COR-L47 (cell line): ENCODE results near the gene CNGB1.
A peak's percentile ranks its signal among the peaks of the same experiment; 100 is the strongest.
"Not testable (repeated sequence)": the region's sequence is repeated elsewhere in the genome, so short reads cannot be mapped to it uniquely, and the experiment has no call there.

Experiments used
- DNase-seq: peaks from one replicate; lab custom pipeline; 2025; lab: John Stamatoyannopoulos, UW

Gene CNGB1

DNA sequence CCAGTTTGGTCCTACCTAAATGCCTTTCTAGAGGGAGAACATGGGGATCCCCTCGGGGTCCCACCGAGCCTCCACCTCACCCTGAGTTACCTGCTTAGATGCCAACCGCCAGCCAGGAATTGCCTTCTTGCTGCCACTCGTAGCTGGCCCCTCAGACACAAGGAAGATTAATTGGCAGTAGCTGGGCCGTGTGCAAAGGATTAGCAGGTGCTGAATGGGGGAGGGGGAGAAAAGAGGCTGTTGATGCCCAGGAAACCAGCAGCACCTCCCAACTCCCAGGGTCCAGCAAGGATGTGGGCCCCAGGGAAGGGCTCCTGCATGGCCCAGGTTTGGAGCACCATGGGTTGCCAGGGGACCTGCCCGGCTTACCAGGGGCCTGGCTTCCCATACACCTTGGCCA lies at the start of gene CNGB1:
Gene CNGB1 (minus strand): TSS at position 159 of the 400 bp plus-strand sequence. CDS start 3,842 bp downstream, outside the sequence.
- no peak for DNase-seq

DNA sequence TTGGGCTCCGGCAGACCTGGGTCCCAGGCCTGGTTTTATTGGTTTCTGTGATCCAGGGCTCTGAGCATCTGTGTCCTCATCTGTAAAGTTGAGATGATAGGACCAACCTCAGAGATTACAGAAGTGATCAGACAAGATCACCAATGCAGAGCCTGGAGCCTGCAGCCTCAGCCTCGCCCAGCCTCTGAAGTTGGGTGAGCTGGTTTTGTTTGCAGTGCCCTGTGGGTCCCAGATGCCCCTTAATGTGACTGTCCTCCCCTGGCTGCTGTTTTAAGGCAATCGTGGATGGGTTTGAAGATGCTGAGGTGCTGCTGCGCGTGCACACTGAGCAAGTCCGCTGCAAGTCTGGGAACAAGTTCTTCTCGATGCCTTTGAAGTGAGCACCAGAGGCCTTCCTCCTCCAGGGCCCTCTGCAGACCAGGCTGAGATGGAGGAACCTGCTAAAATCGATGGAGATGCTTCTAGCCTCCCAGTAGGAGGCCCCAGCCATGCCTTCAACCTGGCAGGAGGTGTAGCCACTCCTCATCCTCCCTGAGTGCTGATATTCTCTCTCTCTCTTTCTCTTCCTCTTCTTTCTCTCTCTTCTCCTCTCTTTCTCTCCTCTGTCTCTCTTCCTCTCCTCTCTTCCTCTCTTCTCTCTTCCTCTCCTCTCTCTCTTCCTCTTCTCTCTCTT lies 49.1 kb upstream of the CNGB1 start:
- DNase-seq: no peak

DNA sequence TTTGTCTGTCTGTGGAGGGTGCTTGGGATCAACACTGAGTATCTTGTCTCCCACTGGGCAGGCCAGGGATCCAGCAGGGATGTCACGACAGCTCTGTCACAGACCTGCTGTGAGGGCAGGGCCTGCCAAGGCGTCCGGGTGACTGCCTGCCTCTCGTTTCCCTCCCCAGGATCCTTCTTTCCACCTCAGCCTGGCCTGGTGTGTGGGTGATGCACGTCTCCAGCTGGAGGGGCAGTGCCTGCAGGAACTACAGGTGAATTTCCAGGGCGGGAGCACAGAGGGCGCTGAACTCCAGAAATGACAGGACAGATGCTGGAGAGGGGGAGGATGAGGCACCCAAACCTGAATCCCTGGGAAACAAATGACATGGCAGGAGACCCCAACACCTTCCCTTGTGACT lies 47.9 kb upstream of the CNGB1 start:
- no peak for DNase-seq

DNA sequence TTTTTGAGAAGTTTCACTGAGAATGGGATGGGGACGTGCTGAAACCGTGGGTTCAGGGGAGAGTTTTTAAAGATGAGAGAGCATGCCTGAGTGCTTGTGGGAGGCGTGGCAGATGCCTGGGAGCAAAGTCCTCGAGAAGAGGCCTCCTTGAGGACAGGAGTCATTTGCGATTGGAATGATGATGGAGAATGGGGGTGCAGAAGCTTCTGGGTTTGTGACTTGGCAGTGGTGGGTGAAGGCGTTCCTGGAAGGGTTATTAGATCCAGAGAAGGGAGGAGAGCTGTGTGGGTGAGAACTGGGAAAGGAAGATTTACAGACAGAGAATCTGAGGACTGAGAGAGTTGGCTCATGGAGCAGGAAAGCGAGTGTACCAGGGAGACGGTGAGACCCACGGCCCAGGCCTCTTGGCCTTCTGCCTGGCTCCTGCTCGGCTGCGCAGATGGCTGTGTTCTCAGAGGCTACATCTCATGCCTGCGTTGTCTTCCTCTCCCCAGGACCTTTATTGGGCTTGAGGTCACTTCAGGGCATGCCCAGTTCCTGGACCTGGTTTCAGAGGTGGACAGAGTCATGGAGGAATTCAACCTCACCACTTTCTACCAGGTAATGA lies 46.0 kb upstream of the CNGB1 start:
- no peak for DNase-seq

DNA sequence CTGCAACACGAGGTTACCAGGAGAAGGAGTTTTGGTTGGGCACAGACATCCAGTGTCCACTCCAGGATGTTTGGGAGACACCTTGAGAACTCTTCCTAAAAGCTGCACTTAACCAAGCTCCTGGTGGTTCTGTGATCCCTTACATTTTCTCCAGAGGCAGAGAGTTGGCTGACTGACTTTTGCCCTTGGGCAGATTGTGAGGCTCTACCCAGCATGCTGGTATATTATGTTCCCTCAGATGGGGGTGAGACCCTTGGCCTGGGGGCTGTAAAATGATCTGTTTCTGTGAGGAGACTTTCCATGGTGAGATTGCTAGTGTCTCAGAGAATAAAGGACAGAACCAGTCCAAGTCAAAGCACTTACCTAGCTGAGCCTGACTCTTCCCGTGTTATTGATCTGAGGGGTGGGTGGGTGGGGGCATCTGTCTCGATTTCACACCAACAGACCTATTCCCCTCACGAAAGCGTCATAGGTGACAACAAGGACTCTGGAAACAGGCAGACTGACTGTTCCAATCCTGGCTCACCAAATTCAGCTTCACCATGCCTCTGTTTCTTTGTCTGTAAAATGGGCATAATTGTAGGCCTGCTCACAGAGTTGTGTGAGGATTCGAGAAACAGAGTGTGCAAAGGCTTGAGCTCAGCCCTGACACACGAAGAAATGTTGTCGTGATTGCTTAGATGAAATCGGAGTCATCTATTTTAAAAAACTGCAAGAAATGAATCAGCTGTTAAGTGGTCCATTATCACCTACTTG lies 42.5 kb upstream of the CNGB1 start:
- DNase-seq: no peak

DNA sequence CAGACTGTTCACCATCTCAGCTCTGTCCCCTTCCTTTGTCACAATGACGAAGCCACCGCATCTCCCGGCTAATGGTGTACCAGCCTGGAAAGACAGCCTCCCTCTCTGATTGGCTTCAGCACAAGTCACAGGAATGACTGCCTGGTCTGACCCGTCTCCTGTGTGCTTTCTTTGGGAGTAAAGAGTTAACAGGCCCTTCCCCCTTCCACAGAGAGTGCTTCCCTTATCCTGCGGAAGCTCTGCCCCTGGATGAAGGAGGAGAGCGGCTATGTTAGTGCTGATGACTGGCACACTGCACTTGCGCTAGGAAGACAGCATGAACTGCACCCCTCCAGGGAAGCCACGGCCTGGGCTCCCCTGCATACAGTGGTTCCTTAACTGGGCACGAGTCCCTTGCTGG lies 41.6 kb upstream of the CNGB1 start:
- DNase-seq: no peak

DNA sequence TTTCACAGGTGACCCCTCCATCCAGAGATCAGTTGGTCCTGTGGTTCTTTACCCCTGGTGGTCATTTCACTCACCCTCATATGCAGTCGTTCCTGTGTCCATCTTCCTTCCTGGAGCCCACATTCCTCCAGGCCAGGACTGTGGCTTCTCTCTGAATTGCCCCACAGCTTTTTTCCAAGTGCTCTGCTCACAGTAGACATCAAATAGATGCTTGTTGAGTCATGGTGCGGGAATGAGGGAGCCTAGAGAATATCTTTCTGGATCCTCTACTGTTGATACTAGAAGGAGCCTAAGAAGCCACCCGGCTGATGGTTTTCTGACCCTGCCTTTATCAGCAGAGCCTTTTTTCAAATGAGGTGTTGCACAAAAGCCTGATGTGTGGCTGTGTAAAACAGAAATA lies 40.7 kb upstream of the CNGB1 start:
- DNase-seq: no peak

DNA sequence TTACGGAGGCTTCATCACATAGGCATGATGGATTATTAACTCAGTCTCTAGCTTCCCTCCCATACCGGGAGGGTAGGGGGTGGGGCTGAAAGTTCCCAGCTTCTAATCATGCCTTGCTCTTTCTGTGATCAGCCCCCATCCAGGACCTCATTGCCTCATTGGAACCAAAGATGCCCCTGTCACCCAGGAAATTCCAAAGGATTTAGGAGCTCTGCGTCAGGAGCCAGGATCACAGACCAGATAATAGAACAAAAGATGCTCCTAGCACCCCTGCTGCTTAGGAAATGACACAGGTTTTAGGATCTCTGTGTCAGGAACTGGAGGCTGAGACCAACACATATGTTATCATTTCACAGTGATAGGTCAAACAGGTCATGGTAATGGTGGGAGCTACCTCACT lies 40.0 kb upstream of the CNGB1 start:
- no peak for DNase-seq

DNA sequence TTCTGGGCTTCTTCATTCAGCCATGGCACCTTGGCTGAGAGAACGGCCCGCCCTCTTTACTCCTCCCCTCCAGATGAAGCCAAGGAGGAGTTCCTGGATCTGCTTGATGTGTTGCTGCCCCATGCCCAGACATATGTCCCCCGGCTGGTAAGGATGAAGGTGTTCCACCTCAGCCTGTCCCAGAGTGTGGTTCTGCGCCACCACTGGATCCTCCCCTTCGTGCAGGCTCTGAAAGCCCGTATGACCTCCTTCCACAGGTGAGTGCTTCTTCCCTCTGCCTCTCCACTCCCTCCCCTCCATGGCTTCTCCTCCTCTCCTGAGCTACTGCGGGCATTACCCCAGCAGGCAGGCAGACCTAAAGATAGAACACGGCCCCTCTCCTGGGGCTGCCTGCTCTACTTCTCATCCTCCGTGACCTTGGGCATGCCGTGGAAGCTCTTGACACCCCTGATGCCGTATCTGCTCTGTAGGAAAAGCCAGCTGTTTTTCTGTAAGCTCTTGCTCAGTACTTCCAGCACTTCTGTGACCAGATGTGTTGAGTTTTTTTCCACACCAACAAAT lies 39.0 kb upstream of the CNGB1 start:
- DNase-seq: no peak

DNA sequence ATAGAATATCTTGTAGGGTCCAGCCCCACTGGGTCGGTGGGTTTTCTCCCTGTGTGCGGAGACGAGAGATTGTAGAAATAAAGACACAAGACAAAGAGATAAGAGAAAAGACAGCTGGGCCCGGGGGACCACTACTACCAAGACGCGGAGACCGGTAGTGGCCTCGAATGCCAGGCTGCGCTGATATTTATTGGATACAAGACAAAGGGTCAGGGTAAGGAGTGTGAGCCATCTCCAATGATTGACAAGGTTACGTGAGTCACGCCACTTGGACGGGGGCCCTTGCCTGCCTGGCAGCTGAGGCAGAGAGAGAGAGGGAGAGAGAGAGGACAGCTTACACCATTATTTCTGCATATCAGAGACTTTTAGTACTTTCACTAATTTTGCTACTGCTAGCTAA lies 33.8 kb upstream of the CNGB1 start:
- DNase-seq: not testable (repeated sequence)

DNA sequence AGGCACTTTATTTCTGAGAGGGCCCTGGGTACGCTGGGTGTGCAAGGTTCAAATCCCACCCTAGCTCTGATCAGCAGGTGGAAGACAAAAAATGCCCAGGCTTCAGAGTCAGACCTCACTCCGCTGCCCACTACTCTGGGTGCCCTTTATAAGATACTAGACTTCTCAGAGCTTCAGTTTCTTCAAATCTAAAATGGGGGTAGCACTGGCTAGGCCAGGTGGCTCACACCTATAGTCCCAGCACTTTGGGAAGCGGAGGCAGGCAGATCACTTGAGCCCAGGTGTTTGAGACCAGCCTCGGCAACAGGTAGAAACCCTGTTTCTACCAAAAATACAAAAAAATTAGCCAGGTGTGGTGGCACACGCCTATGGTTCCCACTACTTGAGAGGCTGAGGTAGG lies 32.0 kb upstream of the CNGB1 start:
- DNase-seq: no peak

DNA sequence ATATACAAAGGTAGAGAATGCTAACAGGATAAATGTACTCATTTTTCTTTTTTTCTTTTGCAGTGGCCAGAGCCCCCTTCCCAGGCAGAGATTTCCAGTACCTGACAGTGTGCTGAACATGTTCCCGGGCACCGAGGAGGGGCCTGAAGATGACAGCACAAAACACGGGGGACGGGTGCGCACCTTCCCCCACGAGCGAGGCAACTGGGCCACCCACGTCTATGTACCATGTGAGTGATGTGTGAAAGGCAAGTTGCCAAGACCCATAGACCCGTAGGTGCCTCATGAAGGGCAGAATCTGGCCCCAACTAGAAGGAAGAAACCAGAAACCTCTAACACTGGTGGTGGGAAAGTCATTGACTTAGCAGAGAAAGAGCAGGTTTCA lies 31.5 kb upstream of the CNGB1 start:
- no peak for DNase-seq

DNA sequence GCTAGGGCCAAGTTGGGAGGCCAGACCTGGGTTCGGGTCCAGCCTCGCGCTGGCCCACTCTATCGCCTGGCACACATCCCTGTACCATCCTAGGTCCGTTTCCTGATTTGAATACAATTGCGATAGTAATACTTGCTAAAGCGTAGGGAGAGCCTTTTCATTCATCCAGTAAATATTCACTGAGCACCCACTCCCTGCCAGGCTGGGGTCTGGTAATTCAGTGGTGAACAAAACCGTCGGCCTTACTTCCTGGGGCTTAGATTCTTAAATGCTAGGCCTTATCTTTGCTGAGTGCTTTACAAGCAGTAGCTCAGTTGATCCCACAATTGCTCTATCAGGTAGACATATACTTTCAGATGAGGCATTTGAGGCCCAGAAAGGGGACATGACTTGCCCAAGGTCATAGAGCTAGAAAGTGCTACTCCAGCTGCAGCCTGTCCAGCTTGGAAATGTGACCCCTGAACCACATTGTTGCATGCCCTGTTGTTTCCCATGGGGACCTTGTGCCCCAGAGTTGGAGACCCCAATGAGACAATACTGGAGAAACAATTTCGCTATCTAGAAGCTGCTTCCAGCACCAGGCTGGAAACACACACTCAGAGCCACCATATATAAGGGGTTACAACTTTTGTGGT lies 31.0 kb upstream of the CNGB1 start:
- no peak for DNase-seq

DNA sequence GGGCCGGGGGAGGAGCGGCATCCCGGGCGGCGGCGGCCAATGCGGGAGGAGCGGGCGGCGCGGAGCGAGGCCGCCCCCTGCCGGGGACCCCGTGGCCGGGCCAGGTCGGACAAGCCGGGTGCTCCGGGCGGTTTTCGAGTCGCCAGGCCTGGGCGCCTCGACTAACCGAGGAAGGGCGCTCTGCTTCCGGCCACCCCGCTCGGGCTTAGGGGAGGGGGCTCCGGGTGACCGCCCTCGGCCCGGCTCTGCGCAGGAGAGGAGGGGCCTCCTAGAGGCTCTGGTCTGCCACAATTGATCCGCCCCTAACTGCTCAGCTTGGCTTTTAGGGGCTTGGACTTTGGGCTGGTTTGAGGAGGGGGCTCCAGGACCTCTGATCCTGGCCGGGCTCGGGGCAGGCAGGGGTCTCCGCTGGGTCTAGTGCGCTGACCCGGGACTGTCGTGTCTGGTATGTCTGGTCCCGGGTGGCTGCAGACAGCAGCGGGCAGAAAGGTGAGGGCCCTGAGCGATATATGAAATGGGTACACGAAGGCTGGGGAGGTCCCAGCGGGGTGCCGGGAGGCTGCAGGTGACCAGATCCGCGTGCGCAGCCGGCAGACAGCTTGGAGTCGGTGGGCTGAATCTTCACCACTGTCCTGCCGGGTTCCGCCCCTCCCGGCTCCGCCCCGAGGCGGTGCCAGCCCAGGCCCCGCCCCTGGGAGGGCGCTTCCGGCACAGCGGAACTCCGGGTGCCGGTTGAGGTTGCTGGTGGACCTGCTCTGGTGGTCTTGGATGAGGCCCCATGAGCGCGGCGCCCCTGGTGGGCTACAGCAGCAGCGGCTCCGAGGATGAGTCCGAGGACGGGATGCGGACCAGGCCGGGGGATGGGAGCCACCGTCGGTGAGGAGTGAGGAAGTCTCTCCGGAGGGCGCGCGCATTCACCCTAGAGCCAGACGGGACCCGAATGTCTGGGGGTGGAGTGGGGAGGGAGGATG lies 30.1 kb upstream of the CNGB1 start, which contains the start of gene USB1:
Gene USB1 (plus strand): TSS at position 702 of the 971 bp plus-strand sequence. CDS start 77 bp downstream, at position 779.
- DNase-seq: peak; percentile 76

DNA sequence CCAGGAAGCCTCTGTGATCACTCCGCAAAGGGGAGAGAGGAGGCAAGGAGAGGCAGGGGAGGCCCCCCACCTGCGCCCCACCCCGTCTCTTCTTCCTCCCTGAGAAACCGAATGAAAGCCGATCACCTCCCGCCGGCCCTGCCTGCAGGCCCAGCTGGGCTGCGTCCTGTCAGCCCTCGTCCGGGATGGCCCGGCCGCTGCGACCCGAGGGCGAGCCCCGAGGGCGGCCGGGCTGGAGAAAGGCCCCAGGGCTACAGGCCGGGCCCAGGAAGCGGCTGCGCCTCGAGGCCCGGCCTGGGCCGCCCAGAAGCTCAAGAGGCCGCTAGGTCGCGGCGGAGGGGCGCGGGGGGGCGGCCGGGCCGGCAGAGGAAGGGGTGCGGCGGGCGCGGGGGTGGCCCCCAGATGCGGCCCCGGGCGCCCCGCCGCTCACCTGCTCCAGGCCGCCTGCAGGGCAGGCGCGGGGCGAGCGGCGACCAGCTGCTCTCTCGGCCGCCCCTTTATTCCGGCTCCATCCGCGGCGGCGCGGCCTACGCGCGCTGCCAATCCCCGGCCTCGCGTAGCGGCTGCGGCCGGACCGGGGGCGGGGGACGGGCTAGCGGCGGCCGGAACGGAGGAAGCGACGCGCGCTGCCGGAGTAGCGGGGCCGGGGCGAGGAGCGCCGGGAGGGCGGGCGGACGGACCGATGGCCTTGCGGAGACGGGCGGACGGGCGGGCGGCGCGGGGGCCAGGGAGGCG lies 29.2 kb upstream of the CNGB1 start, which contains the start of gene ZNF319:
Gene ZNF319 (minus strand): TSS at position 702 of the 735 bp plus-strand sequence. CDS start 2,407 bp downstream, outside the sequence.
- no peak for DNase-seq

DNA sequence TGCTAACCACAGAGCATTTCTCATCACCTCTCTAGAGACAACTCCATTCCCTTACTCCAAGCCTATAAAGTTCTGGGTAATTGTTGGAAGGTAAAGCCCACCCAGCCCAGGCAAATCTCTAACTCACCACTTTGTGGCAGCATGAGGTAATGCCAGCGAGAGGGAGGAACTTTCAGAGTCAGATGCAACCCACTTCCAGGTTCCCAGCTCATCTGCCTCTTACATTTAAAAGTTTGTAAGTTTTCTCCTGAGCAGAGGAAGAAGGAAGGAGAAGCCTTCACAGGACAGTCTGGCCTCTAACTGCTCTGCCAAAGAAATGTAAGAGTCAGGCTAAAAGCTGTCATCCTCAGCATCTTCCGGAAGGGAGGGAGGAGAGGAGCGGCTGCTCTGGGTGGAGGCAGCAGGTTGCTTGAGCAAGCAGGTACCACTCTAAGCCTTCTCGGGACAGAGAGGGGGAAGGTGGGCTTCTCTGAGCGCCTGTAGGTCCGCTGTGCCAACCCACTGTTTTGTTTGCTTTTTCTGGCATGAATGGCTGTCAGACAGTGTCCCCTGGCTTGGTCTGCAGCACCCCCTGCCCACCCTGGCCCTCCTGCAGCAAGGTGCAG lies 28.5 kb upstream of the CNGB1 start:
- DNase-seq: no peak

DNA sequence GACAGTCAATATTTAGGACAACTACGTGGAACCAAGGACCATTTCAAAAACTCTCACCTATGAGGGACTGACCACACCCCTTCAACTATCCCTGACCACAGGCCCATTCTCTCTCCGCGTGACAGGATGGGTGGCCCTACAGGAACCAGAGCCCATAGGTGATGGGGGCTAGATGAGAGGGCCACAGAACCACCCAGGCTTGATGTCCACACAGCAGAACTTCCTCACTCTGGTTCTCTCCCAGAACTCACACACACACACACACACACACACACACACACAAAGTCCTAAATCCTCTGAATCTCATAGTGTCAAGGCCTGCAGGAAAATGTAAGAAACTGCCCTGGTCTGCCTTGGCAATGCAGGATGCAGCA lies 28.1 kb upstream of the CNGB1 start:
- DNase-seq: no peak

DNA sequence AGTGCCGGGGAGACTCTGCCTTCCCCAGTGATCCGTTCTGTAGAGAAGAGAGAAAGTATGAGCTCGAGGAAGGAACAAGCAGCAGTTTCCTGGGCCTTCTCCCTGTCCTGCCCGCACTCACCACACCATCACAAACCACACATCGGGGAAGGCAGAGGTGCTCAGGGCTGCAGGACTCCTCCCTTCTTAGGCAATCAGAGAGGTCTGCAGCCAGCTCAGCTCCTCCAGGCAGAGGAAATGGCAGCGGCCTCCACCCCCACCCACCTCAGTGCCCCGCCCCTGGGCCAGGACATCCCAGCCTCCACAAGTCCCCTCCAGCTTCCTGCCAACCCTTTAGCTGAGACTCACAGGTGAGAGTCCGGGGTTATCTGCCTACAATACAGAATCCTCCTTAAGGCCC lies 27.6 kb upstream of the CNGB1 start:
- DNase-seq: no peak

DNA sequence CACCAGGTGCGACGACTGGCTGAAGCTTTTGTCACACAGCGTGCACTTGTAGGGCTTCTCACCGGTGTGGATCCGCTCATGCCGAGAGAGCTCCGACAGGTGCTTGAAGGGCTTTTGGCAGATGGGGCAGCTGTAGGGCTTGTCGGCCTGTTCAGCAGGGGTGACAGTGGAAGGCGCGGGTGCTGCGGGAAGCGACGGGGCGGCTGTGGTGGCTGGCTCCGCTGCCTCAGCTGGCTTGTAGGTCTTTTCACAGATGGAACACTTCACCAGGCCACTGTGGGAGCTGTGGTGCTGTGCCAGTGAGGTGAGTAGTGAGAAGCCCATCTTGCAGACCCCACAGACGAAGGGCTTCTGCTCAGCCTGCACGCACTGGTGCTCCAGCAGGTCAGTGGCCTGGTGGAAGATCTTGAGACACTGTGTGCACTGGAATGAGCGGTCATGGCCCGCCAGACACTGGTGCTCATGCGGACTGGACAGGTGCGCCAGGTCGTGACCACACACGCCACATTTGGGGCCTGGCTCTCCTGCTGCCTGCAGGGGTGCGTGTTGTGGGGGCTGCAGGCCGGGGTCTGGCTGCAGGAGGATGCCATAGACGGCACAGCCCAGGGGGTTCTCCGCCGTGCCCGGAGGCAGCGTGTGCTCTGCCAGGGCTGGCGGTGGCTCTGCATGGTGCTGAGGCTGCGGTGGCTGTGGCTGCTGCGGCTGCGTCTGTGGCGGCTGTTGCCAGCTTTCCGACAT lies 26.8 kb upstream of the CNGB1 start:
- DNase-seq: no peak
